LNCAP (cell line): ENCODE data around the gene CWC15.
A peak's percentile ranks its signal among the peaks of the same experiment; 100 is the strongest.

Experiments used
- CTCF ChIP-seq: fragments of 450-650 bp; IDR thresholded peaks from 2 replicates; pipeline ENCODE4 v1.5.1; 2017; ENCODE audit warnings: mild to moderate bottlenecking

CWC15 gene

DNA sequence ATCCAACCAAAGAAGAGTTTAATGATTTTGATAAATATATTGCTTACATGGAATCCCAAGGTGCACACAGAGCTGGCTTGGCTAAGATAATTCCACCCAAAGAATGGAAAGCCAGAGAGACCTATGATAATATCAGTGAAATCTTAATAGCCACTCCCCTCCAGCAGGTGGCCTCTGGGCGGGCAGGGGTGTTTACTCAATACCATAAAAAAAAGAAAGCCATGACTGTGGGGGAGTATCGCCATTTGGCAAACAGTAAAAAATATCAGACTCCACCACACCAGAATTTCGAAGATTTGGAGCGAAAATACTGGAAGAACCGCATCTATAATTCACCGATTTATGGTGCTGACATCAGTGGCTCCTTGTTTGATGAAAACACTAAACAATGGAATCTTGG lies 24.1 kb upstream of the CWC15 start:
- TF ChIP-seq CTCF: peak; percentile 25; the same call in 1 of the 2 replicates

GRCh38 chr11:94993400-94993943 lies 20.1 kb upstream of the CWC15 start:
- TF ChIP-seq CTCF: no peak

DNA sequence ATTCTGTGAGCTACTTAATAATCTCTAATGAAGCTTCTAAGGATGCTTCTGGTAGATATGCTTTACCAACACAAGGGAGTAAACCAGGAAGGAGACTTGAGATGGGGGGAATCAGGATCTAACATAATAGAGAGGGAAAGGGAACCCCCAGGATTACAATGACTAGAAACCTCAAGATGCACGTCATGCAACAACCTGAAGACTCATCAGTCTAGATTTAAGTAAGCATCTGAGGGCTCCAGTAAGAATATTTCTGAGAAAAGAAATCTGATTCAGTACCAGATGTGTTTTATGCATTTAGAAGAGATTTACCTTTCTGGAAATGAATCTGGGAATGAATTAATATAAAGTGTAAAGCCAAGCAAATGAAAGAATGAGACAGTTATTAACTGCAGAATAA lies 15.4 kb upstream of the CWC15 start:
- no peak for TF ChIP-seq CTCF

DNA sequence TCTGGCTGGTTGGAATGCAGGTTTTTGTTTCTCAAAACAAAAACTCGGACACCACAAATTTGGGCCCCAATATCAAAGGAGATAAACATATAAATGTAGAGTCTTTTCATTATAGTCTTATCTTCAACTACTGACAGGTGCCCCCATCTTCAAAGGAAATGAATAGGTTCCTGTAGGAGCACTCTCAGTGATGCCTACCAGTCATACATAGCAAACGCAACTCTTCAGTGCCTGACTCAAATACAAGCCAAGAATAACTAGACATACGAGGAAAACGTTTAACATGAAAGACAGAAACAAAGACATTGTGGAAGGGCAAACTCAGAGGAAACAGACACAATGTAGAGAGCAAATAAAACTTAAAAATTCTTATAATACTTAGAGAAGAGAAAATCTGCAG lies 14.0 kb upstream of the CWC15 start:
- no peak for TF ChIP-seq CTCF

DNA sequence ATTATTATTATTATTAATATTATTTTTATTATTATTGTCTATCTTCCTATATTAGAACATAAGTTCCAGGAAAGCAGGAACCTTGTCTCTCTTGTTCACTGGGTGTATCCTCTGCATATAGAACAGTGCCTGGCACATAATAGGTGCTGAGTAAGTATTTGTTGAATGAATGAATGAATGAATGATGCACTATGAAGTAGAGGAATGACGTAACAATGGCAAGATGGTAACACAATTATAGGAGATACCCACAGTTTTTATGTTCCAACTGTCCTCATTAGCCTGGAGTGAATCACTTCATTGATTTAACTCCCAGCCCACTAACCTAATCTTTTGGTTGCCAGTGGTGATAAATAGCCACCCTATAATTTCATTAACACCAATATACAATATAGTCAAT lies 2.2 kb upstream of the CWC15 start:
- no peak for TF ChIP-seq CTCF

DNA sequence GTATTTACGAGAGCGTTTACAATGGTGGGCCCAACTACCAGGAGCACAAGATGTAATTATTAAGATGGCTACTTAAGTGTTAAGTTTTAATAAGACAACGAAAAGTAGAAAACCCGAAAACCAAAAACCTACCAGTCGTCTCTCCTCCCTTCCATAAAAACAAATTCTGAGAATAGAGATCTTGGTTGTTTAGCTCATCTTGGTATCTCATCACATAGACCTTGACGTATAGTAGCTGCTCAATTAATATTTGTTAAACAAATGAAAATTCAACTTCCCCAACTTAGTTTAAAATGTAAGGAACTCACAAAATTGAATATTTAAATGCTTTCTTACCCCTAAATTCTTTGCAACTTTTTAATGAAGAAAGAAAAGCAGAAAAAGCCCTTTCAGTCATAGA lies 822 bp upstream of the CWC15 start:
- no peak for TF ChIP-seq CTCF

DNA sequence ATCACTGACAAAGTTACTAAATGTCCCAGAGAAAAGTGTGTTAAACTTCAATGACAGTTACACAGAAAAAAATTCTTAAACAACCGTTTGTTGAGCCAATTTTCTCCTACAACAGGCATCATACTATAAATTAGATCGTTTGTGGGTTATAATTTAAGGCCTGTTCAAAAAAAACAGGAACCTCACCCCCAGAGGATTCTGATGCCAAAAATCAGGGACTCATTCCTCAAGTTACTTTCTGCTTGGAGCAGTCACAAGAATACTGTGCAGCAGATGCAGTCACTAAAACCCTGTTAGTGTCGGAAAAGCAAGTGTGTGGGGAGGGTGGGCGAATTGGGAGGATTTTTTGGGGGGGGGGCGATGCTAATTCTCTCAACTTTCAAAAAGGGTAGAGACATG lies 657 bp downstream of the CWC15 start:
- TF ChIP-seq CTCF: no peak

DNA sequence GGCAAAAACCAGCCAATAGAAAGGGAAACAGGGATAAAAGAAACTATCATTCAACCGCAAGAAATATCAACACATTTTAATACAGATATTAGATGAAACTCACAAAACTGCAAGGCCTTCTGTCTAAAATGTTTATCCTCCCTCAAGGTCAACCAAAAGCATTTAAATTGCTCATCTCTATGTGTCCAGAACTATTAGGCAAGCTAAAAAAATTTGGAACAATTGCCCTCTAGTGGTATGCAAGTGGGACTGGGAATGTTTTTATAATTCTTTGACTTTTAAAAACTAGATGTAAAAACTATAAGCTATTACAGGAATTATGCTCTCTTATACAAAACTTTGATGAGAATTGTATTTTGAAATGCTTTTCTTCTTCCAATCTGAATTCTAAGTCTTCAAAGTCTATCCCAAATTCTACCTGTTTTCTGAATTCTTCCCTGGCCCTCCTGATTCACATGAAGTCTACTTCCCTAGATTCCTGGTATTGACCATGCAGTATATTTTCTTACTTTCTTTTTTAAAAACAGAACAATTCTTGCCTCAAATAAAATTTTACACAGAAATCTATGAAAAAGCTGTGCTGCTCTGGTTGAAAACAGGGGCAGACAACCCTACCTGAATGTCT lies 4.9 kb downstream of the CWC15 start:
- TF ChIP-seq CTCF: peak; percentile 72
